SIG-M5 treated with dmso at 0.1 percent for 504 hours (cell line): ENCODE results near the gene RAB40C.

Source experiments
- DNase-seq: peaks from one replicate; lab custom pipeline; 2025; ENCODE audit not compliant: unreplicated experiment; lab: John Stamatoyannopoulos, UW

The RAB40C gene

GRCh38 chr16:644556-644955 lies 54.7 kb downstream of the RAB40C start:
- DNase-seq, result no peak

DNA sequence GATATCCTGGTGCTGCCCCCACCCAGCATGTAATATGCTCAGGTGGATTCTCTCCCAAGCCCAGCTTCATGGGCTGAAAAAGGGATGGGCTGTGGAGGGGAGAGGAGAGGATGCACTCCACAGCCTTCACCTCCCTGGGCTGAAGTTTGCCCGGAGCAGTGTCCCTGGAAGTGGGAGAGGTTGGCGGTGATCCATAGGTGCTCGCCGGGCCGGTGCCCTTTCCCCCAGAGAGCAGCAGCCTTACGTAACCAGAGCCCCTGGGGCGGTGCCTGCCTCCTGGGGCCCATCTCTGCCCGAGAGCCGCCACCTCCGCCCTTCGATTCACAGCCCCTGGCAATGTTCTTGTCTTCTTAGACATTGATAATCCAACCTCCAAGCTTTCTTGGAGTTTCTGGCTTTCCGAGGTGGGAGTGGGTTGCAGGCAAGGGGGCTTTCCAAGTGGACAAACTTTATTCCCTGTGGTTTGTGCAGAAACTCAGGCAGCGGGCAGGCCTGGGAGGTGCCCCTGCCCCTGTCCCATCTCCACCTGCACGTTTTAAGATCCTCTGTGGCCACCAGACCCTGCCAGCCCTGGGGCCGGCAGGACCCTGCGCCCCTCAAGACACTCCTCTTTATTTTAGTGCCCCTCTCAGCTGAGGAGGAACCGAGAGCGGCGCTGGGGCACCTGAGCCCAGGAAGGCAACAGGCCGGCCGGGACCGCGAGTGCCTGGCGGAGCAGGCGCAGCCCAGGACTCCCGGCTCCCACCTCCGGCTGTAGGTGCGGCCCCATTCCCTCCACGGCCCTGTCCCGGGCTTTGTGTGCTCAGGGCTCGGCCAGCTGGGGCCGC lies 56.2 kb downstream of the RAB40C start:
- no peak for DNase-seq

GRCh38 chr16:646679-647172 lies 56.9 kb downstream of the RAB40C start:
- no peak for DNase-seq

GRCh38 chr16:647173-647902 lies 57.5 kb downstream of the RAB40C start:
- no peak for DNase-seq

DNA sequence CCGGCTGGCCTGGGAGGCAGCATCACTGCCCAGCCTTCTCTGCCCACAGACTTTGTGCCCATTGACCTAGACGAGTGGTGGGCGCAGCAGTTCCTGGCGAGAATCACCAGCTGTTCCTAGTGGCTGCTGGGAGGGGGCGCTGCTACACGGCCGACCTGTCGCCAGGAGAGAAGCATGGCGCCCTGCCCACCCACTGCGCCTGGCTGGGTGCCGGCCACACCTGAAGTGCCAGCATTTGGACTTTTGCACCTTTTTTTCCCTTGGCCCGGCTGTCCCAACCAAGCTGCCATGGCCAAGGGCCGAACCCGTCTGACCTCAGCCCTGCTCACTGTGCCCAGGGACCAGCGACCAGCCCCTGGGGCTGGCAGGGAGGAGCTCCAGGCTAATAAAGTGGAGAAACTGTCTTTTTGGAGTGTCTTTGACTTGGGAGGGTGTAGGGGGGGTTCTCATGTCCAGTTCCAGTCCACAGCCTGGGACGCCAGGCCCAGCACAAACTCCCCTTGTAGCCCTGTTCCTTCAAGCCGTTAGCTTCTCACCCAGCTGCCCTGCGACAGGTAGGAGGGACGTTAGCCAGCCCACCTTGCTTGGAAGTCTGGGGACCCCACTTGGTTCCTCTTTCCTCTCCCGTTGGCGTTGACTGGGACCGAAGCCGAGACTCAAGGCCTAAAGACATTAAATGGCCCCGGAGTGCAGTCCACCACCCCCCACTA lies 58.4 kb downstream of the RAB40C start:
- peak; percentile 17 for DNase-seq

GRCh38 chr16:648781-649589 lies 59.1 kb downstream of the RAB40C start, which contains the start of gene WDR90:
TSS of gene WDR90 (plus strand) at chr16:649365. CDS start at chr16:649417, 52 bp downstream.
- DNase-seq, result peak; percentile 87

- DNase-seq, result peak; percentile 27
These were observed 59.8 kb downstream of the RAB40C start for GRCh38 chr16:649631-650030.

GRCh38 chr16:651844-652243 lies 62.0 kb downstream of the RAB40C start:
- DNase-seq, result no peak

- DNase-seq, result no peak
These were observed 62.8 kb downstream of the RAB40C start for GRCh38 chr16:652454-653305.

GRCh38 chr16:654034-654433 lies 64.2 kb downstream of the RAB40C start:
- DNase-seq, result no peak

- DNase-seq, result no peak
These were observed 67.6 kb downstream of the RAB40C start for GRCh38 chr16:657487-657886.

DNA sequence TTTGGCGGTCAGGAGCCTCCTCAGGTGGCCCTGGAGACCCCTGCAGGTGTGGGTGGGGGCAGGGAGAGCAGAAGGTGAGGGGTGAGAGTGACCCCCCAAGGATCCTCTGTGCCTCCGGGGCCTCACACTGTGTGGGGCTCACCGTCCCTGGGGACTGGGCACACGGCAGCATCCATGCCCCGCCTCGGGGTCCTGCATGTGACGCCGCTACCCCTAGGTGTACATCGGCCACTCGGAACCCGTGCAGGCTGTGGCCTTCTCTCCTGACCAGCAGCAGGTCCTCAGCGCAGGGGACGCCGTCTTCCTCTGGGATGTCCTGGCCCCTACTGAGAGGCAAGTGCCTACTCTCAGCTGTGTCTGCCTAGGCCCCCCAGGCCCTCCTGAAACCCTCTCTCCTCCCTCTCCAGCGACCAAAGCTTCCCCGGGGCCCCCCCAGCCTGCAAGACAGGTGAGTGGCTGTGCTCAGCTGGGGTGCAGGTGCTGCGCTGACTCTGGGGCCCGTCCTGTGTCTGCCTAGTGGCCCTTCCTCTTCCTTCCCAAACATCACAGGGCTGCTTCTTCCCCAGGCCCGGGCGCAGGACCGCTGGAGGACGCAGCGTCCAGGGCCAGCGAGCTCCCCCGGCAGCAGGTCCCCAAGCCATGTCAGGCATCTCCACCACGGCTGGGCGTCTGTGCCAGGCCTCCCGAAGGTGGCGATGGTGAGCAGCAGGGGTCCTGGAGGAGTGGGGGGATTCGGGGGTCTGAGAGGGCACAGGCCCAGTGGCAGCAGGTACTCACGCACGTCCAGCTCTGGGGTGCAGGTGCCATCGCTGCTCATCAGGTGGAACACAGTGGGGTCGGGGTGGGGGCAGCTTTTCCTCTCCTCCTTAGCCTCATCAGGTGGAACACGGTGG lies 69.1 kb downstream of the RAB40C start:
- no peak for DNase-seq

- no peak for DNase-seq
These were observed 69.8 kb downstream of the RAB40C start for GRCh38 chr16:659618-660017.

DNA sequence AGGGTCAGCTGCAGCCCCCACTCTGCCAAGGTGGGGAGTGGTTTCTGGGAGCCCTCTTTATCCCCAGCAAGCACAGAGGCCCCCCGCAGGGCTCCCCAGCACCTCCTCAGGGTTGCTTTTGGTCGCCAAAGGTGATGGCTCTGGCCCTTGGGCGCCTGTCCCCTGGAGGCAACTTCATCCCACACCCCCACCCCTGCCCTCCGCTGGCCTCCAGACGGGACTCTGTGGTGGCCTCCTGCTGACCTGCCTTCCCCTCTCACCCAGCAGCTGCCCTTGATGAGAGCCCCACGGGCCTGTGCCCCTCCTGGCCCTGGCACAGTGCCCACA lies 70.2 kb downstream of the RAB40C start:
- DNase-seq, result no peak

- peak; percentile 77 for DNase-seq
These were observed 70.8 kb downstream of the RAB40C start for GRCh38 chr16:660459-661183.

DNA sequence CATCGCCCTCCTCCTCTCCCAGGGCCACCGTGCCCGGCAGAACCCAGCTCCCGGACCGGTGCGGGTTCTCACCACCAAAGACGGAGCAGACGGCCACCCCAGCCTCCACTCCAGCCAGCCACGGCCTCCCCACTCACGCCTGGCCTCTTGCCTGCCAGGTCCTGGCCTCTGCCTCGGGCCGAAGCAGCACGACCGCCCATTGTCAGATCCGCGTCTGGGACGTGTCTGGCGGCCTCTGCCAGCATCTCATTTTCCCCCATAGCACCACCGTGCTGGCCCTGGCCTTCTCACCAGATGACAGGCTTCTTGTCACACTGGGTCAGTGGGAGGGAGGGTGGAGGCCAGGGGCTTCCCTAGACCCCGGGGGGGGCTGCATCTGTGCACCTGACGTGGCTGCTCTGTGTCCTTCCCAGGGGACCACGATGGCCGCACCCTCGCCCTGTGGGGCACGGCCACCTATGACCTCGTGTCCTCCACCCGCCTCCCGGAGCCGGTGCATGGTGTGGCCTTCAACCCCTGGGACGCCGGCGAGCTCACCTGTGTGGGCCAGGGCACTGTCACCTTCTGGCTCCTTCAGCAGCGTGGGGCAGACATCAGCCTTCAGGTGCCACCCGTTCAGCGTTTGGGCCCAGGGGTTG lies 71.4 kb downstream of the RAB40C start:
- no peak for DNase-seq

DNA sequence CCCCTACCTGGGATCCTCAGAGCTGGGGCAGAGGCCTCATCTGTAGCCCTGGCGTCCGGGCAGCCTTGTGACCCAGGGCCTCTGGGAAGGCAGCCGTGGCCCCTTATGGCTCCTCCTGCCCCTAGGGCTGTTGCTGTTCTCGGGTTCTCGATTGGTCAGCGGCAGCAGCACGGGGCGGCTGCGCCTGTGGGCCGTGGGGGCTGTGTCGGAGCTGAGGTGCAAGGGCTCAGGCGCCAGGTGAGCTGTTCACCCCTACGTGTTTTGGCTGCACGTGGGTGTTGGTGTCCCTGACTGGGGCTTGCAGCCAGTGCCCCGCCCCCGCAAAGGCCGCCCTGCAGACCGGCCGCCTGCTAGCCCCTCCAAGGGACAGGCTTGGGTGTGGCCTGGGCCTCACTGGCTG lies 72.2 kb downstream of the RAB40C start:
- DNase-seq, result no peak

GRCh38 chr16:662597-662996 lies 72.7 kb downstream of the RAB40C start:
- DNase-seq, result no peak
